GM18517 (cell line): ENCODE data around the gene CCDC192.

Experiments used
- ATAC-seq: cut with Tn5 transposase; IDR thresholded peaks from one replicate; pipeline ENCODE4 v1.9.1; 2021; ENCODE audit warnings: mild to moderate bottlenecking, moderate library complexity; ENCODE audit not compliant: unreplicated experiment

The CCDC192 gene

GRCh38 chr5:127911619-127912018 is 208.4 kb downstream of the CCDC192 start:
- no peak for ATAC-seq

- ATAC-seq: no peak
Observed at GRCh38 chr5:127912411-127912810, 209.2 kb downstream of the CCDC192 start.

- ATAC-seq: no peak
Observed at GRCh38 chr5:127916885-127917573, 213.8 kb downstream of the CCDC192 start.

GRCh38 chr5:127919006-127919796 is 216.0 kb downstream of the CCDC192 start:
- ATAC-seq: no peak

- ATAC-seq: no peak
Observed at GRCh38 chr5:127919818-127920217, 216.6 kb downstream of the CCDC192 start.

- no peak for ATAC-seq
Observed at GRCh38 chr5:127920936-127921335, 217.7 kb downstream of the CCDC192 start.

- ATAC-seq: no peak
Observed at GRCh38 chr5:127922603-127923002, 219.4 kb downstream of the CCDC192 start.

- no peak for ATAC-seq
Observed at GRCh38 chr5:127923804-127924570, 220.8 kb downstream of the CCDC192 start.

GRCh38 chr5:127924606-127925005 is 221.4 kb downstream of the CCDC192 start:
- ATAC-seq: no peak

GRCh38 chr5:127925916-127926315 is 222.7 kb downstream of the CCDC192 start:
- ATAC-seq: no peak

GRCh38 chr5:127926974-127927373 is 223.8 kb downstream of the CCDC192 start:
- no peak for ATAC-seq

GRCh38 chr5:127928053-127928452 is 224.9 kb downstream of the CCDC192 start:
- no peak for ATAC-seq

GRCh38 chr5:127930311-127930710 is 227.1 kb downstream of the CCDC192 start:
- ATAC-seq: no peak

GRCh38 chr5:127931396-127931795 is 228.2 kb downstream of the CCDC192 start:
- no peak for ATAC-seq

GRCh38 chr5:127933348-127933747 is 230.2 kb downstream of the CCDC192 start:
- ATAC-seq: no peak

GRCh38 chr5:127934791-127935256 is 231.6 kb downstream of the CCDC192 start:
- no peak for ATAC-seq

GRCh38 chr5:127935398-127935797 is 232.2 kb downstream of the CCDC192 start:
- ATAC-seq: no peak

GRCh38 chr5:127936439-127936972 is 233.3 kb downstream of the CCDC192 start:
- no peak for ATAC-seq

GRCh38 chr5:127938746-127939145 is 235.6 kb downstream of the CCDC192 start:
- no peak for ATAC-seq

- no peak for ATAC-seq
Observed at GRCh38 chr5:127940854-127941253, 237.7 kb downstream of the CCDC192 start.

GRCh38 chr5:127941646-127942045 is 238.5 kb downstream of the CCDC192 start:
- no peak for ATAC-seq
